Measurements from ENCODE around the gene GRPEL1. TPM values are rescaled to one million over a fixed set of nuclear protein-coding genes. Genes with fewer than 3 reads are reported as not detected.

Gene GRPEL1
- total RNA-seq, 1 donor from 2014 or later = 55.4 TPM

GRCh38 chr4:7066006-7066405 is 1.9 kb downstream of the GRPEL1 start:
- no peak for DNase-seq (ENCODE audit: low read depth, low spot score)

GRCh38 chr4:7063362-7063761 is 4.5 kb downstream of the GRPEL1 start:
- no peak for DNase-seq (ENCODE audit: low read depth, low spot score)

GRCh38 chr4:7062816-7063215 is 5.0 kb downstream of the GRPEL1 start:
- DNase-seq (ENCODE audit: low read depth, low spot score) = no peak

GRCh38 chr4:7061815-7062214 is 6.0 kb downstream of the GRPEL1 start:
- no peak for DNase-seq (ENCODE audit: low read depth, low spot score)

GRCh38 chr4:7060346-7061150 is 7.3 kb downstream of the GRPEL1 start:
- DNase-seq (ENCODE audit: low read depth, low spot score) = no peak

GRCh38 chr4:7059662-7060061 is 8.2 kb downstream of the GRPEL1 start:
- no peak for DNase-seq (ENCODE audit: low read depth, low spot score)

GRCh38 chr4:7058792-7059191 is 9.1 kb downstream of the GRPEL1 start:
- no peak for DNase-seq (ENCODE audit: low read depth, low spot score)

- DNase-seq (ENCODE audit: low read depth, low spot score) = no peak
Observed at GRCh38 chr4:7055990-7056325, 11.9 kb downstream of the GRPEL1 start.

GRCh38 chr4:7055111-7055989 is 12.5 kb downstream of the GRPEL1 start:
- DNase-seq (ENCODE audit: low read depth, low spot score) = no peak

GRCh38 chr4:7054106-7054880 is 13.6 kb downstream of the GRPEL1 start:
- DNase-seq (ENCODE audit: low read depth, low spot score) = no peak

GRCh38 chr4:7052923-7053715 is 14.7 kb downstream of the GRPEL1 start:
- DNase-seq (ENCODE audit: low read depth, low spot score) = no peak

- no peak for DNase-seq (ENCODE audit: low read depth, low spot score)
Observed at GRCh38 chr4:7052313-7052712, 15.6 kb downstream of the GRPEL1 start.

- DNase-seq (ENCODE audit: low read depth, low spot score) = no peak
Observed at GRCh38 chr4:7051905-7052304, 16.0 kb downstream of the GRPEL1 start.

- DNase-seq (ENCODE audit: low read depth, low spot score) = no peak
Observed at GRCh38 chr4:7051144-7051495, 16.7 kb downstream of the GRPEL1 start.

GRCh38 chr4:7050481-7051143 is 17.3 kb downstream of the GRPEL1 start:
- no peak for DNase-seq (ENCODE audit: low read depth, low spot score)

- DNase-seq (ENCODE audit: low read depth, low spot score) = no peak
Observed at GRCh38 chr4:7049739-7050138, 18.1 kb downstream of the GRPEL1 start.

GRCh38 chr4:7049295-7049694 is 18.6 kb downstream of the GRPEL1 start:
- no peak for DNase-seq (ENCODE audit: low read depth, low spot score)

GRCh38 chr4:7048642-7049041 is 19.2 kb downstream of the GRPEL1 start:
- no peak for DNase-seq (ENCODE audit: low read depth, low spot score)

- no peak for DNase-seq (ENCODE audit: low read depth, low spot score)
Observed at GRCh38 chr4:7046971-7047370, 20.9 kb downstream of the GRPEL1 start.

All from pulmonary artery endothelial cell (primary cell).